Neural progenitor cell (in vitro differentiated cells): Measurements from ENCODE around the gene CUBN. TPM values are rescaled to one million over a fixed set of nuclear protein-coding genes. Genes with fewer than 3 reads are reported as not detected.
A peak's percentile ranks its signal among the peaks of the same experiment; 100 is the strongest.

Source experiments
- DNase-seq: peaks from one replicate; pipeline ENCODE4 v3.0.0-alpha.2; 2016; ENCODE audit warnings: low spot score
- H2AFZ ChIP-seq: fragments of 200-600 bp; sonication (generic); replicated peaks from 2 replicates; pipeline ENCODE4 v1.6.1; 2016; ENCODE audit warnings: antibody characterized with exemption
- H3F3A ChIP-seq: fragments of 200-600 bp; sonication (generic); 2 replicates; pipeline ENCODE4 v1.6.1; 2016; ENCODE audit warnings: antibody characterized with exemption, low read depth
- H3K27ac ChIP-seq: fragments of 200-600 bp; sonication (generic); 2 replicates; pipeline ENCODE4 v1.5.1; 2016; ENCODE audit warnings: mild to moderate bottlenecking
- H3K27me3 ChIP-seq: fragments of 200-600 bp; sonication (generic); 2 replicates; pipeline ENCODE4 v1.6.1; 2016; ENCODE audit warnings: mild to moderate bottlenecking, moderate library complexity
- H3K36me3 ChIP-seq: fragments of 200-600 bp; sonication (generic); 2 replicates; pipeline ENCODE4 v1.5.1; 2016
- H3K4me1 ChIP-seq: fragments of 200-600 bp; sonication (generic); 2 replicates; pipeline ENCODE4 v1.6.1; 2016; ENCODE audit warnings: mixed run types
- H3K4me2 ChIP-seq: fragments of 200-600 bp; sonication (generic); 2 replicates; pipeline ENCODE4 v1.6.1; 2016
- H3K4me3 ChIP-seq: fragments of 200-600 bp; sonication (generic); 2 replicates; pipeline ENCODE4 v1.5.1; 2016
- H3K79me2 ChIP-seq: fragments of 200-600 bp; sonication (generic); 2 replicates; pipeline ENCODE4 v1.6.1; 2016; ENCODE audit warnings: low read depth
- H3K9ac ChIP-seq: fragments of 200-600 bp; sonication (generic); 2 replicates; pipeline ENCODE4 v1.6.1; 2016
- H3K9me3 ChIP-seq: fragments of 200-600 bp; sonication (generic); 2 replicates; pipeline ENCODE4 v1.5.1; 2016; ENCODE audit warnings: low read depth
- H4K20me1 ChIP-seq: fragments of 200-600 bp; sonication (generic); 2 replicates; pipeline ENCODE4 v1.6.1; 2016; ENCODE audit warnings: low read depth
- H3K27ac Mint-ChIP-seq: 3 replicates; pipeline ENCODE4 v1.8.0; 2021; ENCODE audit warnings: mixed read lengths
- H3K27me3 Mint-ChIP-seq: 2 replicates; pipeline ENCODE4 v1.8.0; 2022; ENCODE audit warnings: low read depth, mild to moderate bottlenecking, inconsistent platforms, moderate library complexity, mixed read lengths; ENCODE audit not compliant: insufficient read depth
- H3K36me3 Mint-ChIP-seq: 3 replicates; pipeline ENCODE4 v1.8.0; 2021; ENCODE audit warnings: mixed read lengths
- H3K4me1 Mint-ChIP-seq: 3 replicates; pipeline ENCODE4 v1.8.0; 2021; ENCODE audit warnings: mixed read lengths
- H3K4me3 Mint-ChIP-seq: 3 replicates; pipeline ENCODE4 v1.8.0; 2021; ENCODE audit warnings: mild to moderate bottlenecking, moderate library complexity, mixed read lengths
- H3K9me3 Mint-ChIP-seq: 3 replicates; pipeline ENCODE4 v1.8.0; 2020; ENCODE audit warnings: mixed read lengths
- EZH2 ChIP-seq: fragments of 200-600 bp; sonication (generic); IDR thresholded peaks from 2 replicates; pipeline ENCODE4 v1.6.1; 2017; ENCODE audit warnings: antibody characterized with exemption, mild to moderate bottlenecking, moderate library complexity
- EZH2phosphoT487 ChIP-seq: fragments of 200-600 bp; sonication (generic); IDR thresholded peaks from 2 replicates; pipeline ENCODE4 v1.6.1; 2017; ENCODE audit warnings: antibody characterized with exemption
- total RNA-seq: library from RNA; depleted of rRNA; stranded (reverse); fragments of >200 nt; gene quantifications from 2 replicates; pipeline ENCODE4 v1.2.3, GENCODE V29; 2015; ENCODE audit warnings: low replicate concordance
- TF ChIP-seq, protein P1 (sequence below): fragments of 200-600 bp; sonication (generic); IDR thresholded peaks from 2 replicates; pipeline ENCODE4 v1.5.1; 2017; ENCODE audit warnings: antibody characterized with exemption, mild to moderate bottlenecking

CUBN gene
- total RNA-seq, 1 donor from 2014 or later: 2.2 TPM

DNA sequence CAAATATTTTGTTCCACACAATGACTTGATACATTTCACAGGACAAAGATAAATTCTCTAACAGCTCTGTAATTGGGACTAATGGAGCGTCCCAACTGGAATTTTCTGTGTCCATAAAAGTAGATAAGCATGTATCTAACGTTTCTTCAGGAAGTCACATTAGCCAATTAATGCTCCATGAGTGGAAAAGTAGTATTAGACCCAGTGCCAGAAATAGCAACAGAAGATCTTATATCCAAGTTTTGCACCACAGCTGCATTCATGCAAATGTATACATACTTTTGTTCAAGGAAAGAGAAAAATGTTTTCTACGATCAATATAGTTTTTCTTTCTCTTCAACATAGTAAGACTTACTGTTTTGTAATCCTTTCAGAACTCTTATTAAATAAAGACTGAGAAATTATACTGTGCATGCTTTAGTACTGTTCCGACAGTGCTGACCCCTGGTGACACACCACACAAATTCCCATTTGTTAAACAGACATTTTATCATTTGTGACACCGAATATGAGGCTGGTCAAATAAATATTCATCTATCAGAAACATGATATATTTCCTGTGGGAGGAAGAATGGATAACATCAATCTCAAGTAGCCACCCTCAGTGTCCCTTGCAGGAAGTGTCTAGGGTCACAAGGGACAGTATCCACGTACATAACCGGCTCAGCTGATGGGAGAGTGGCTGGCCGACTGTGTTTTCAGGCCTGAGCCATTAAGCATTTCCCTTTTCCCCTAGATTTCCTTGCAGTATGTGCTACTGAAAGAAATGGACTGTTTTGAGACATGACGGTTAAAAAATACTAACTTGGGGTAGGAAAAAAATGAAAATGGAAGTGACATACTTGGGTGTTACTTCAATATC is 210.3 kb downstream of the CUBN start:
- Histone ChIP-seq H3K9me3 (no peaks in the 10 kb centered on the region), H3F3A (no peaks in the 10 kb centered on the region), H3K4me1 (no peaks in the 10 kb centered on the region), H3K9ac (no peak overlapping the region), H3K4me3 (no peak overlapping the region), H4K20me1 (no peaks in the 10 kb centered on the region), H3K36me3 (no peaks in the 10 kb centered on the region), H3K27me3 (no peaks in the 10 kb centered on the region), H3K79me2 (no peaks in the 10 kb centered on the region), H2AFZ (no peak overlapping the region), H3K27ac (no peak overlapping the region), H3K4me2 (no peak overlapping the region)
- H3K9me3 Mint-ChIP-seq: peaks cover 4% of the 10 kb centered on the region
- no peak for DNase-seq
- H3K36me3 Mint-ChIP-seq: peaks cover 15% of the 10 kb centered on the region
- H3K27me3 Mint-ChIP-seq: peaks cover 3% of the 10 kb centered on the region
- no peak overlapping the region for H3K27ac Mint-ChIP-seq
- TF ChIP-seq EZH2phosphoT487 (no peak), EZH2 (no peak)
- TF ChIP-seq, protein P1, sequence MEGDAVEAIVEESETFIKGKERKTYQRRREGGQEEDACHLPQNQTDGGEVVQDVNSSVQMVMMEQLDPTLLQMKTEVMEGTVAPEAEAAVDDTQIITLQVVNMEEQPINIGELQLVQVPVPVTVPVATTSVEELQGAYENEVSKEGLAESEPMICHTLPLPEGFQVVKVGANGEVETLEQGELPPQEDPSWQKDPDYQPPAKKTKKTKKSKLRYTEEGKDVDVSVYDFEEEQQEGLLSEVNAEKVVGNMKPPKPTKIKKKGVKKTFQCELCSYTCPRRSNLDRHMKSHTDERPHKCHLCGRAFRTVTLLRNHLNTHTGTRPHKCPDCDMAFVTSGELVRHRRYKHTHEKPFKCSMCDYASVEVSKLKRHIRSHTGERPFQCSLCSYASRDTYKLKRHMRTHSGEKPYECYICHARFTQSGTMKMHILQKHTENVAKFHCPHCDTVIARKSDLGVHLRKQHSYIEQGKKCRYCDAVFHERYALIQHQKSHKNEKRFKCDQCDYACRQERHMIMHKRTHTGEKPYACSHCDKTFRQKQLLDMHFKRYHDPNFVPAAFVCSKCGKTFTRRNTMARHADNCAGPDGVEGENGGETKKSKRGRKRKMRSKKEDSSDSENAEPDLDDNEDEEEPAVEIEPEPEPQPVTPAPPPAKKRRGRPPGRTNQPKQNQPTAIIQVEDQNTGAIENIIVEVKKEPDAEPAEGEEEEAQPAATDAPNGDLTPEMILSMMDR: no peak
- no peak overlapping the region for H3K4me3 Mint-ChIP-seq
- no peaks in the 10 kb centered on the region for H3K4me1 Mint-ChIP-seq

DNA sequence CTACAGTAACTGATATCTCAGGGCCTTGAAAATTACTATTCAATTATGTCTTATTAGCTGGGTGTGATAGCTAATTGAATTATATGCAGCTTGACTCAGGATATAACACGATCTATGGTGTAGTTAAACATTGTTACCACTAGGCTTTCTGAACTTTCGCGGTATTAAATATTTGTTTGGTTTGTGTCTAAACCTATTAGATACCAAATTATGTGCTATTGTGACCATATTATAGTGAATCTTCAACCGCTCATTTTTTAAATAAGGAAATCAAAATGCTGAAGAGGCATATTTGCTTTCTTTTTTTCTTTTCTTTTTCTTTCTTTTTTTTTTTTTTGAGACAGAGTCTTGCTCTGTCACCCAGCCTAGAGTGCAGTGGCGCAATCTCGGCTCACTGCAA is 213.1 kb downstream of the CUBN start:
- H3K27ac ChIP-seq: no peak overlapping the region
- H3K36me3 Mint-ChIP-seq: peaks cover 29% of the 10 kb centered on the region
- no peak overlapping the region for H3K9ac ChIP-seq

DNA sequence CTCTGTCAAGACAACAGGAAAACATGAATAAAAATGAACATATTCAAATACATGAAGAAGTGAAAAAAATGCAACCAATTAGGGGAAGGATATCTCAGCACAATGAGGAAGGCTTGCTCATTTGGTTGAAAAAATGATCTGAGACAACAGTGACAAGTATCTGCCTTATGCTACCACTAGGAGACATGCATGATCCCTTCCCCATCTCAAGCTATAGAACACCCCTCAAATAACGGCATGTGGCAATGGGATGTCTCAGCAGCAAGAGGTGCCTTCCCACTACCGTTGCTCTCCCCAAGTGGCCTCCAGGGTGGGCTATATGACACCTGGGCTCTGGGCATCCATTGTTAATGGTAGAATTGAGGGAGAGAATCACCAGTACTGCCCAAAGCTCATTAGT is 214.3 kb downstream of the CUBN start:
- TF ChIP-seq, protein P1: peak; percentile 28
- no peak for TF ChIP-seq EZH2phosphoT487
- H3K27me3 Mint-ChIP-seq: peaks cover 3% of the 10 kb centered on the region
- no peak overlapping the region for H3K9ac ChIP-seq
- no peaks in the 10 kb centered on the region for H3F3A ChIP-seq
- H3K9me3 Mint-ChIP-seq: peaks cover 10% of the 10 kb centered on the region
- H3K27me3 ChIP-seq: no peaks in the 10 kb centered on the region
- H4K20me1 ChIP-seq: no peaks in the 10 kb centered on the region
- H3K4me1 Mint-ChIP-seq: peaks cover 15% of the 10 kb centered on the region
- no peaks in the 10 kb centered on the region for H3K4me1 ChIP-seq
- no peak overlapping the region for H3K27ac ChIP-seq
- no peaks in the 10 kb centered on the region for H3K79me2 ChIP-seq
- H3K36me3 ChIP-seq: no peaks in the 10 kb centered on the region
- H2AFZ ChIP-seq: no peak overlapping the region
- H3K9me3 ChIP-seq: no peaks in the 10 kb centered on the region
- peak overlapping the region; percentile 19 for H3K27ac Mint-ChIP-seq
- no peak overlapping the region for H3K4me2 ChIP-seq
- H3K36me3 Mint-ChIP-seq: peaks cover 29% of the 10 kb centered on the region
- no peak overlapping the region for H3K4me3 ChIP-seq
- DNase-seq: peak; percentile 4
- no peak overlapping the region for H3K4me3 Mint-ChIP-seq

More for the DNA sequence above, 213.1 kb downstream of the CUBN start:
- H4K20me1 ChIP-seq: no peaks in the 10 kb centered on the region
- no peak overlapping the region for H2AFZ ChIP-seq
- H3K27me3 ChIP-seq: no peaks in the 10 kb centered on the region
- H3K4me3 ChIP-seq: no peak overlapping the region
- no peaks in the 10 kb centered on the region for H3F3A ChIP-seq
- no peak for DNase-seq
- no peaks in the 10 kb centered on the region for H3K36me3 ChIP-seq
- no peak overlapping the region for H3K4me2 ChIP-seq
- H3K79me2 ChIP-seq: no peaks in the 10 kb centered on the region
- H3K9me3 ChIP-seq: no peaks in the 10 kb centered on the region
- Mint-ChIP-seq H3K4me3 (no peak overlapping the region), H3K4me1 (peaks cover 15% of the 10 kb centered on the region), H3K27ac (no peak overlapping the region), H3K27me3 (peaks cover 3% of the 10 kb centered on the region), H3K9me3 (peaks cover 8% of the 10 kb centered on the region)
- no peak for TF ChIP-seq EZH2phosphoT487
- TF ChIP-seq, protein P1: peak; percentile 18
- no peak for TF ChIP-seq EZH2
- H3K4me1 ChIP-seq: no peaks in the 10 kb centered on the region
